NCI-H82 treated with DMSO at 0.1 percent for 48 hours (cell line): Measurements from ENCODE around the gene ZNF708.
"Not testable (repeated sequence)": the region's sequence is repeated elsewhere in the genome, so short reads cannot be mapped to it uniquely, and the experiment has no call there.

Source experiments
- DNase-seq: peaks from one replicate; lab custom pipeline; 2025; ENCODE audit not compliant: unreplicated experiment; lab: John Stamatoyannopoulos, UW

Gene ZNF708

GRCh38 chr19:21328885-21329605, at the start of gene ZNF708:
TSS of gene ZNF708 (minus strand) at chr19:21329410. CDS start at chr19:21329212, 198 bp downstream.
- peak; percentile 70 for DNase-seq

- DNase-seq = no peak
Measured at GRCh38 chr19:21362291-21362690, 33.1 kb upstream of the ZNF708 start.

GRCh38 chr19:21358768-21359451, 29.7 kb upstream of the ZNF708 start, which contains the start of gene ZNF738:
TSS of gene ZNF738 (plus strand) at chr19:21359000. CDS start at chr19:21359141, 141 bp downstream.
- peak; percentile 93 for DNase-seq

- DNase-seq = no peak
Measured at GRCh38 chr19:21352830-21353229, 23.6 kb upstream of the ZNF708 start.

GRCh38 chr19:21344841-21345240, 15.6 kb upstream of the ZNF708 start:
- not testable (repeated sequence) for DNase-seq

- DNase-seq = no peak
Measured at GRCh38 chr19:21335721-21336120, 6.5 kb upstream of the ZNF708 start.

- DNase-seq = no peak
Measured at GRCh38 chr19:21328406-21328805, 804 bp downstream of the ZNF708 start.

GRCh38 chr19:21326169-21326568, 3.0 kb downstream of the ZNF708 start:
- DNase-seq = no peak

GRCh38 chr19:21323000-21323399, 6.2 kb downstream of the ZNF708 start:
- no peak for DNase-seq

GRCh38 chr19:21322528-21322927, 6.7 kb downstream of the ZNF708 start:
- no peak for DNase-seq

GRCh38 chr19:21321996-21322395, 7.2 kb downstream of the ZNF708 start:
- no peak for DNase-seq

- DNase-seq = no peak
Measured at GRCh38 chr19:21321134-21321533, 8.1 kb downstream of the ZNF708 start.

- no peak for DNase-seq
Measured at GRCh38 chr19:21317821-21318220, 11.4 kb downstream of the ZNF708 start.

GRCh38 chr19:21314676-21315075, 14.5 kb downstream of the ZNF708 start:
- DNase-seq = no peak

- not testable (repeated sequence) for DNase-seq
Measured at GRCh38 chr19:21312807-21313206, 16.4 kb downstream of the ZNF708 start.

GRCh38 chr19:21308773-21309172, 20.4 kb downstream of the ZNF708 start:
- DNase-seq = no peak

GRCh38 chr19:21306881-21307479, 22.2 kb downstream of the ZNF708 start:
- not testable (repeated sequence) for DNase-seq

- not testable (repeated sequence) for DNase-seq
Measured at GRCh38 chr19:21293768-21294167, 35.4 kb downstream of the ZNF708 start.

GRCh38 chr19:21269813-21270212, 59.4 kb downstream of the ZNF708 start:
- DNase-seq = no peak

- no peak for DNase-seq
Measured at GRCh38 chr19:21264891-21265290, 64.3 kb downstream of the ZNF708 start.

GRCh38 chr19:21264416-21264815, 64.8 kb downstream of the ZNF708 start:
- DNase-seq = no peak

- DNase-seq = not testable (repeated sequence)
Measured at GRCh38 chr19:21260848-21261381, 68.3 kb downstream of the ZNF708 start.
